ENCODE data around the gene THAP12. TPM values are rescaled to one million over a fixed set of nuclear protein-coding genes. Genes with fewer than 3 reads are reported as not detected.

Gene THAP12
- total RNA-seq, 1 donor: 44.5 TPM

GRCh38 chr11:76361776-76362175, 19.2 kb downstream of the THAP12 start:
- no peak overlapping the region for H3K27ac ChIP-seq (ENCODE audit: low read depth, low read length)
- H3K9me3 ChIP-seq (ENCODE audit: low read depth, low read length): no peaks in the 10 kb centered on the region
- no peaks in the 10 kb centered on the region for H3K4me1 ChIP-seq (ENCODE audit: insufficient read depth, low read length)
- peaks cover 3% of the 10 kb centered on the region for H3K36me3 ChIP-seq (ENCODE audit: insufficient read depth, low read length)
- H3K4me2 ChIP-seq (ENCODE audit: insufficient read depth, low read length): no peak overlapping the region
- no peaks in the 10 kb centered on the region for H3K27me3 ChIP-seq (ENCODE audit: insufficient read depth, low read length)
- H3K4me3 ChIP-seq (ENCODE audit: insufficient read depth, low read length): no peak overlapping the region
- DNase-seq (ENCODE audit: insufficient read length, low spot score, missing footprints): no peak
- peaks cover 7% of the 10 kb centered on the region for H4K20me1 ChIP-seq (ENCODE audit: insufficient read depth, low read length)
- TF ChIP-seq CTCF (IDR thresholded peaks at IDR 0.05; ENCODE audit: extremely low read depth, low read depth, low read length): no peak
- peaks cover 34% of the 10 kb centered on the region for H3K79me2 ChIP-seq (ENCODE audit: insufficient read depth, low read length)
- H2AFZ ChIP-seq (ENCODE audit: low read length): no peak overlapping the region

GRCh38 chr11:76361374-76361773, 19.6 kb downstream of the THAP12 start:
- no peak for DNase-seq (ENCODE audit: insufficient read length, low spot score, missing footprints)
- peaks cover 6% of the 10 kb centered on the region for H4K20me1 ChIP-seq (ENCODE audit: insufficient read depth, low read length)
- peaks cover 3% of the 10 kb centered on the region for H3K36me3 ChIP-seq (ENCODE audit: insufficient read depth, low read length)
- H3K4me2 ChIP-seq (ENCODE audit: insufficient read depth, low read length): no peak overlapping the region
- no peak overlapping the region for H3K27ac ChIP-seq (ENCODE audit: low read depth, low read length)
- no peaks in the 10 kb centered on the region for H3K9me3 ChIP-seq (ENCODE audit: low read depth, low read length)
- H3K4me1 ChIP-seq (ENCODE audit: insufficient read depth, low read length): no peaks in the 10 kb centered on the region
- no peak overlapping the region for H2AFZ ChIP-seq (ENCODE audit: low read length)
- H3K4me3 ChIP-seq (ENCODE audit: insufficient read depth, low read length): no peak overlapping the region
- no peaks in the 10 kb centered on the region for H3K27me3 ChIP-seq (ENCODE audit: insufficient read depth, low read length)
- peaks cover 31% of the 10 kb centered on the region for H3K79me2 ChIP-seq (ENCODE audit: insufficient read depth, low read length)
- TF ChIP-seq CTCF (IDR thresholded peaks at IDR 0.05; ENCODE audit: extremely low read depth, low read depth, low read length): no peak

- H3K27me3 ChIP-seq (ENCODE audit: insufficient read depth, low read length): no peaks in the 10 kb centered on the region
- H3K27ac ChIP-seq (ENCODE audit: low read depth, low read length): no peak overlapping the region
- no peak for TF ChIP-seq CTCF (IDR thresholded peaks at IDR 0.05; ENCODE audit: extremely low read depth, low read depth, low read length)
- no peak overlapping the region for H3K4me2 ChIP-seq (ENCODE audit: insufficient read depth, low read length)
- no peak overlapping the region for H3K4me3 ChIP-seq (ENCODE audit: insufficient read depth, low read length)
- H2AFZ ChIP-seq (ENCODE audit: low read length): no peak overlapping the region
- no peaks in the 10 kb centered on the region for H3K4me1 ChIP-seq (ENCODE audit: insufficient read depth, low read length)
- peaks cover 2% of the 10 kb centered on the region for H4K20me1 ChIP-seq (ENCODE audit: insufficient read depth, low read length)
- DNase-seq (ENCODE audit: insufficient read length, low spot score, missing footprints): no peak
- no peaks in the 10 kb centered on the region for H3K9me3 ChIP-seq (ENCODE audit: low read depth, low read length)
- peaks cover 3% of the 10 kb centered on the region for H3K79me2 ChIP-seq (ENCODE audit: insufficient read depth, low read length)
- peaks cover 23% of the 10 kb centered on the region for H3K36me3 ChIP-seq (ENCODE audit: insufficient read depth, low read length)
These were observed 25.8 kb downstream of the THAP12 start for GRCh38 chr11:76355172-76355571.

GRCh38 chr11:76348348-76348747, 32.6 kb downstream of the THAP12 start:
- Histone ChIP-seq H3K27ac (ENCODE audit: low read depth, low read length) (no peak overlapping the region), H3K27me3 (ENCODE audit: insufficient read depth, low read length) (no peaks in the 10 kb centered on the region), H3K4me3 (ENCODE audit: insufficient read depth, low read length) (no peak overlapping the region), H3K9me3 (ENCODE audit: low read depth, low read length) (no peaks in the 10 kb centered on the region), H3K4me2 (ENCODE audit: insufficient read depth, low read length) (no peak overlapping the region), H3K79me2 (ENCODE audit: insufficient read depth, low read length) (no peaks in the 10 kb centered on the region), H3K36me3 (ENCODE audit: insufficient read depth, low read length) (peaks cover 7% of the 10 kb centered on the region), H2AFZ (ENCODE audit: low read length) (no peak overlapping the region), H4K20me1 (ENCODE audit: insufficient read depth, low read length) (peaks cover 2% of the 10 kb centered on the region), H3K4me1 (ENCODE audit: insufficient read depth, low read length) (no peaks in the 10 kb centered on the region)
- no peak for DNase-seq (ENCODE audit: insufficient read length, low spot score, missing footprints)
- no peak for TF ChIP-seq CTCF (IDR thresholded peaks at IDR 0.05; ENCODE audit: extremely low read depth, low read depth, low read length)

All from osteoblast (primary cell).